GM23248 (cell line): ENCODE results near the gene DLG2.

Source experiments
- EZH2 ChIP-seq: fragments of 200-600 bp; sonication (generic); IDR thresholded peaks from 2 replicates; pipeline ENCODE4 v1.6.1; 2018; ENCODE audit warnings: antibody characterized with exemption, mild to moderate bottlenecking; ENCODE audit not compliant: insufficient read depth, poor library complexity, severe bottlenecking
- EZH2phosphoT487 ChIP-seq: fragments of 200-600 bp; sonication (generic); IDR thresholded peaks from 2 replicates; pipeline ENCODE4 v1.6.1; 2018; ENCODE audit warnings: antibody characterized with exemption, moderate library complexity, mild to moderate bottlenecking, low read depth; ENCODE audit not compliant: insufficient read depth

GRCh38 chr11:84608837-84609196 is 1018.3 kb downstream of the DLG2 start:
- TF ChIP-seq EZH2 (no peak), EZH2phosphoT487 (no peak)
